ENCODE results near the gene GDE1. TPM values are rescaled to one million over a fixed set of nuclear protein-coding genes. Genes with fewer than 3 reads are reported as not detected.

The GDE1 gene
- total RNA-seq, 2 donors from 2014 or later, result 67.8 to 92.1 TPM

GRCh38 chr16:19513377-19514053 lies 8.4 kb downstream of the GDE1 start:
- WGBS, result 79% methylated on average over 4 of the region's 4 CpGs
- Histone ChIP-seq H3K36me3 (no peaks in the 10 kb centered on the region), H3K9me3 (no peaks in the 10 kb centered on the region), H3K4me1 (replicated peaks) (peaks cover 4% of the 10 kb centered on the region), H3K27ac (no peak overlapping the region), H3K4me3 (no peak overlapping the region), H3K27me3 (replicated peaks; ENCODE audit: insufficient read depth) (no peaks in the 10 kb centered on the region)
- TF ChIP-seq POLR2A (IDR thresholded peaks at IDR 0.05), result no peak
- TF ChIP-seq CTCF (IDR thresholded peaks at IDR 0.05), result no peak
- no peak for TF ChIP-seq POLR2AphosphoS5 (IDR thresholded peaks at IDR 0.05)
- intact Hi-C loops (cut with DNase I), result no loop called here
- no peak for DNase-seq (ENCODE audit: low spot score)

DNA sequence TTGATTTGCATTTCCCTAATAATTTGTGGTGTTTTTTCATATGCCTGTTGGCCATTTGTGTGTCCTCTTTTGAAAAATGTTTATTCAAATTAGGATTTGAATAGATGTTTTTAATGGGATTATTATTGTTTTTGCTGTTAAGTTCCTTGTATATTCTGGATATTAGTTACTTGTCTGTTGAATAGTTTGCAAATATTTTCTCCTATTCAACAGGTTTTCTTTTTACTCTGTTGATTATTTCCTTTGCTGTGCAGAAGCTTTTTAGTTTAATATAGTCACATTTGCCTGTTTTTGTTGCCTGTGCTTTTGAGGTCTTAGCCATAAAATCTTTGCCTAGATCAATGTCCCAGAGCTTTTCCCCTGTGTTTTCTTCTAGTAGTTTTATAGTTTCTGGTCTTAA lies 9.6 kb downstream of the GDE1 start:
- Histone ChIP-seq H3K4me3 (no peak overlapping the region), H3K4me1 (replicated peaks) (peaks cover under 1% of the 10 kb centered on the region), H3K27ac (no peak overlapping the region), H3K36me3 (no peaks in the 10 kb centered on the region), H3K27me3 (replicated peaks; ENCODE audit: insufficient read depth) (no peaks in the 10 kb centered on the region), H3K9me3 (no peaks in the 10 kb centered on the region)
- TF ChIP-seq POLR2AphosphoS5 (IDR thresholded peaks at IDR 0.05) (no peak), POLR2A (IDR thresholded peaks at IDR 0.05) (no peak), CTCF (IDR thresholded peaks at IDR 0.05) (no peak)
- intact Hi-C loops (cut with DNase I), result no loop called here
- no peak for DNase-seq (ENCODE audit: low spot score)

DNA sequence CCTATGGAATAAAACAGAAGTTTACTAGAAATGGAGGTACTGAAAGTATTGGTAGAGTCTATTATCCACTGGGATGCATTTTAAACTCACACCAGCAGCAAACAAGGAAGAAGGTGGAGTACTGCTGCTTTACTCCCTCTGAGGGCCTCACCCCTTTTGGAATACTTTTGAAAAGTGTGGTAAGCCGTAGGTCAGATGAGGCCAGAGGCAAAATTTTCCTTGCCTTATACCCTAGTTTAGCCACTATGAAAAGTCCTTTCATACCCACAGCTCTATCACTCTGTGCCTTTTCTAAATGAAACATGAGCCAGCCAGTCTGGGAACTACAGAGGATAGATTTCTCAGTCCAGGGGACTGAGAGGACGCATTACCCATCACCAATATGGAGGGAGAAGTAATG lies 14.0 kb downstream of the GDE1 start:
- 97% methylated on average over 2 of the region's 2 CpGs for WGBS
- Histone ChIP-seq H3K4me3 (no peak overlapping the region), H3K9me3 (no peaks in the 10 kb centered on the region), H3K36me3 (no peaks in the 10 kb centered on the region), H3K27me3 (replicated peaks; ENCODE audit: insufficient read depth) (no peaks in the 10 kb centered on the region), H3K27ac (no peak overlapping the region), H3K4me1 (replicated peaks) (peaks cover 7% of the 10 kb centered on the region)
- no peak for TF ChIP-seq CTCF (IDR thresholded peaks at IDR 0.05)
- TF ChIP-seq POLR2A (IDR thresholded peaks at IDR 0.05), result no peak
- no peak for TF ChIP-seq POLR2AphosphoS5 (IDR thresholded peaks at IDR 0.05)
- intact Hi-C loops (cut with DNase I), result no loop called here
- no peak for DNase-seq (ENCODE audit: low spot score)

DNA sequence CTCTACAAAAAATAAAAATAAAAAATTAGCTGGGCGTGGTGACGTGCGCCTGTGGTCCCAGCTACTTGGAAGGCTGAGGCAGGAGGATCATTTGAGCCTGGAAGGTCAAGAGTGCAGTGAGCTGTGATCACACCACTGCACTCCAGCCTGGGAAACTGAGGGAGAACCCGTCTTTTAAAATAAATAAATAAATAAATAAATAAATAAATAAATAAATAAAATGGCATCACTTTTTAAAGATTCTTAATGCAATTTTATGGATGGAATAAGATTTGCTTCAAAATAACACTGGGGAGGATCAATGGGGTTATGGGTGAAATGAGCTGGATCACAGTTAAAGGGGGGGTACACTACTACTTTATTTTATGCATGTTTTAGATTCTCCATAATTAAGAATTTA lies 14.9 kb downstream of the GDE1 start:
- no peak overlapping the region for H3K4me3 ChIP-seq
- WGBS, result 89% methylated on average over 4 of the region's 4 CpGs
- no peaks in the 10 kb centered on the region for H3K36me3 ChIP-seq
- no peak for DNase-seq (ENCODE audit: low spot score)
- H3K9me3 ChIP-seq, result no peaks in the 10 kb centered on the region
- TF ChIP-seq POLR2A (IDR thresholded peaks at IDR 0.05), result no peak
- no peak for TF ChIP-seq POLR2AphosphoS5 (IDR thresholded peaks at IDR 0.05)
- TF ChIP-seq CTCF (IDR thresholded peaks at IDR 0.05), result no peak
- no peaks in the 10 kb centered on the region for H3K27me3 ChIP-seq (replicated peaks; ENCODE audit: insufficient read depth)
- H3K27ac ChIP-seq, result no peak overlapping the region
- H3K4me1 ChIP-seq (replicated peaks), result peaks cover 7% of the 10 kb centered on the region
- intact Hi-C loops (cut with DNase I), result no loop called here

GRCh38 chr16:19505600-19506303 lies 16.1 kb downstream of the GDE1 start:
- no peak overlapping the region for H3K4me3 ChIP-seq
- no peak for DNase-seq (ENCODE audit: low spot score)
- no peaks in the 10 kb centered on the region for H3K27me3 ChIP-seq (replicated peaks; ENCODE audit: insufficient read depth)
- intact Hi-C loops (cut with DNase I), result no loop called here
- H3K36me3 ChIP-seq, result no peaks in the 10 kb centered on the region
- peaks cover 7% of the 10 kb centered on the region for H3K4me1 ChIP-seq (replicated peaks)
- H3K9me3 ChIP-seq, result no peaks in the 10 kb centered on the region
- TF ChIP-seq POLR2AphosphoS5 (IDR thresholded peaks at IDR 0.05), result peak; percentile 8
- TF ChIP-seq CTCF (IDR thresholded peaks at IDR 0.05), result no peak
- no peak for TF ChIP-seq POLR2A (IDR thresholded peaks at IDR 0.05)
- no peak overlapping the region for H3K27ac ChIP-seq
- 42% methylated on average over 5 of the region's 5 CpGs for WGBS

All from prostate gland (tissue), 2 donors.